Bronchial epithelial cell (primary cell): ENCODE results near the gene TPM1. TPM values are rescaled to one million over a fixed set of nuclear protein-coding genes. Genes with fewer than 3 reads are reported as not detected.

Experiments used
- DNase-seq: peaks from one replicate; pipeline ENCODE4 v3.0.0-alpha.2; 2010; ENCODE audit warnings: low read depth
- FAIRE-seq: peaks from 2 replicates; lab custom pipeline; 2011; peaks lifted over from hg19 to GRCh38; lab: Jason Lieb, UNC
- H3K27me3 ChIP-seq: 2 replicates; pipeline ENCODE4 v1.5.1; 2011; ENCODE audit warnings: low read length; ENCODE audit not compliant: control insufficient read depth, insufficient read depth
- H3K36me3 ChIP-seq: 2 replicates; pipeline ENCODE4 v1.5.1; 2011; ENCODE audit warnings: low read length; ENCODE audit not compliant: control insufficient read depth, insufficient read depth
- H3K4me3 ChIP-seq: 2 replicates; pipeline ENCODE4 v1.5.1; 2011; ENCODE audit warnings: mild to moderate bottlenecking, low read depth, low read length, control low read depth
- CTCF ChIP-seq: IDR thresholded peaks from 2 replicates; pipeline ENCODE4 v1.5.1; 2011; ENCODE audit warnings: mild to moderate bottlenecking, moderate library complexity, low read length, control low read depth, inconsistent platforms; ENCODE audit not compliant: insufficient read depth, severe bottlenecking
- total RNA-seq: library from RNA; depleted of rRNA; stranded (reverse); fragments of >200 nt; gene quantifications from 2 replicates; pipeline ENCODE4 v1.2.1, GENCODE V29; 2014

TPM1 gene
- total RNA-seq, 1 donor from 2014 or later: 111 TPM

GRCh38 chr15:63080634-63081250 is 38.2 kb downstream of the TPM1 start:
- FAIRE-seq: no peak
- no peak for DNase-seq
- Histone ChIP-seq H3K27me3 (no peaks in the 10 kb centered on the region), H3K36me3 (no peaks in the 10 kb centered on the region), H3K4me3 (no peak overlapping the region)
- TF ChIP-seq CTCF: no peak

- no peak overlapping the region for H3K4me3 ChIP-seq
- H3K27me3 ChIP-seq: no peaks in the 10 kb centered on the region
- FAIRE-seq (no peak), DNase-seq (peak; percentile 78)
- no peaks in the 10 kb centered on the region for H3K36me3 ChIP-seq
- TF ChIP-seq CTCF: no peak
These were observed 39.8 kb downstream of the TPM1 start for GRCh38 chr15:63082366-63082765.

GRCh38 chr15:63083044-63083443 is 40.5 kb downstream of the TPM1 start:
- FAIRE-seq (no peak), DNase-seq (no peak)
- H3K27me3 ChIP-seq: no peaks in the 10 kb centered on the region
- H3K36me3 ChIP-seq: no peaks in the 10 kb centered on the region
- H3K4me3 ChIP-seq: no peak overlapping the region
- TF ChIP-seq CTCF: no peak

GRCh38 chr15:63083541-63083940 is 41.0 kb downstream of the TPM1 start:
- DNase-seq (no peak), FAIRE-seq (no peak)
- H3K36me3 ChIP-seq: no peaks in the 10 kb centered on the region
- TF ChIP-seq CTCF: no peak
- H3K27me3 ChIP-seq: no peaks in the 10 kb centered on the region
- H3K4me3 ChIP-seq: no peak overlapping the region

- FAIRE-seq: no peak
- no peaks in the 10 kb centered on the region for H3K36me3 ChIP-seq
- no peak for TF ChIP-seq CTCF
- no peak overlapping the region for H3K4me3 ChIP-seq
- no peaks in the 10 kb centered on the region for H3K27me3 ChIP-seq
- no peak for DNase-seq
These were observed 42.3 kb downstream of the TPM1 start for GRCh38 chr15:63084806-63085205.

GRCh38 chr15:63085289-63085688 is 42.7 kb downstream of the TPM1 start:
- no peak for TF ChIP-seq CTCF
- H3K4me3 ChIP-seq: no peak overlapping the region
- H3K36me3 ChIP-seq: no peaks in the 10 kb centered on the region
- no peaks in the 10 kb centered on the region for H3K27me3 ChIP-seq
- DNase-seq: no peak
- FAIRE-seq: no peak
